ENCODE data around the gene SPSB3. TPM values are rescaled to one million over a fixed set of nuclear protein-coding genes. Genes with fewer than 3 reads are reported as not detected.

SPSB3 gene
- total and polyA plus RNA-seq, 2 of the 4 experiments (the other 2 are of a cell fraction) = 9.1 to 30.8 TPM

DNA sequence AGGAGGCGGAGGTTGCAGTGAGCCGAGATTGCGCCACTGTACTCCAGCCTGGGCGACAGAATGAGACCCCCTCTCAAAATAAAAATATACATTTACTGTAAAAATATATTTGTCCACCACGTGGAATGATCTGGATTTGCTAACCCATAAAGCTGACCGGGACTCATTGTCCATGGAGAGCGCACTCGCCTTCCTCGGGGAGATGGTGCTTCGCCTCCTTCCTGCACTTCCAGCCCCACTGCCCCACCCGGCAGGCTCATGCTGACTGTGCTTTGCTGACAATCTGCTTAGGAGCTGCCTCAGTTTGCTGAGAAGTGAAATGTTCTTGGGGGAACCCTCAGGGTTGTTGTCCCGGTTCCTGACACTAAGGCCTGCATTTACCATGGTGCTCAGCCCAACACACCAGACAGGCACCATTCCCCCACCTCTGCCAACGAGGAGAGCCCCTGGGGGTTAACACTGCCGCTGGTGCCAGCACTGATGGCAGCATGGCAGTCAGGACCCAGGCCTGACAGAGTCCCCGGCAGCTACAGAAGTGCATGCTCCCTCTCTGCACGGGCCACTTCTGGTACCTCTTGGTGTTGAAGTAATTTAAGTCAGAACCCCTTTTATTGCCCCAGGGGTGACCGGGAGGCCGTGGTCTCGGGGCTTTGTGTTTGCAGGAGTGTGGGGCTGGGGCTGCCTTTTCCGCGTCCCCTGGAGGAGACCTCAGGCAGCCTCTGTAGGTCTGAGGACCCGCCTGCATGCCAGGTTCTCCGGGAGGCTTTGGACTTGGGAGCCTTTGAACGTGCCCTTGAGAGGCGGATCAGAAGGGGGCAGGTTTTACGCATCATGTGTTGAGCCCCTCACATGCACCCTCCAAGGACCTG, 2.8 kb upstream of the SPSB3 start:
- no peak overlapping the region for H3K4ac ChIP-seq (ENCODE audit: low read depth, low read length)
- H3K27me3 ChIP-seq (ENCODE audit: control insufficient read depth, insufficient read depth, low read length) = no peaks in the 10 kb centered on the region
- H2BK120ac ChIP-seq (ENCODE audit: low read depth, low read length) = no peak overlapping the region
- no peak overlapping the region for H3K4me3 ChIP-seq (ENCODE audit: insufficient read depth, low read depth, low read length)
- H3K23ac ChIP-seq (ENCODE audit: low read depth, low read length) = no peak overlapping the region
- H2AFZ ChIP-seq (replicated peaks; ENCODE audit: low read length, poor library complexity) = no peak overlapping the region
- no peak overlapping the region for H3K18ac ChIP-seq (ENCODE audit: low read depth, low read length)
- H4K91ac ChIP-seq (ENCODE audit: insufficient read depth, low read depth, low read length) = no peak overlapping the region
- H3K9ac ChIP-seq (ENCODE audit: low read depth, low read length) = no peak overlapping the region
- no peak overlapping the region for H3K4me2 ChIP-seq (ENCODE audit: low read depth, low read length)
- intact Hi-C loops (cut with micrococcal nuclease) = loop anchor here (5.0 kb wide), 1 partner anchor 42 kb away; the partner anchor contains the start of genes FAHD1 and HAGH
- H3K14ac ChIP-seq (replicated peaks; ENCODE audit: low read depth, low read length) = no peak overlapping the region
- CTCF ChIA-PET = no interaction called here
- H3K4me1 ChIP-seq (ENCODE audit: control insufficient read depth, insufficient read depth, low read length) = peaks cover 3% of the 10 kb centered on the region; the same call in 1 of the 2 replicates
- no TSS peak for BruUV-seq (replicated peaks)
- in situ Hi-C loops (cut with MboI; ENCODE audit: low sequenced_read_pairs) = no loop called here
- peaks cover 38% of the 10 kb centered on the region for H4K20me1 ChIP-seq (ENCODE audit: insufficient read depth, low read length)
- TF ChIP-seq SMC3 (IDR thresholded peaks at IDR 0.05; ENCODE audit: low read depth, low read length) (no peak), CEBPB (IDR thresholded peaks at IDR 0.05; ENCODE audit: low read depth, low read length) (no peak)
- 94% methylated on average over 7 of the region's 26 CpGs; no CpG with 5 or more reads in 1 of the 2 experiments for WGBS, 2 experiments (ENCODE audit: extremely low coverage in 2 of 2, insufficient read length in 1 of 2)
- peak overlapping the region; percentile 55 for H2AK9ac ChIP-seq (replicated peaks; ENCODE audit: low read depth, low read length, poor library complexity)
- no peak overlapping the region for H2BK5ac ChIP-seq (ENCODE audit: low read depth, low read length, poor library complexity, severe bottlenecking)
- DNase-seq (no peak), ATAC-seq (ENCODE audit: low read depth) (no peak)
- peaks cover 7% of the 10 kb centered on the region; the same call in 1 of the 2 replicates for H3K9me1 ChIP-seq (ENCODE audit: insufficient read depth, low read length)
- no peak overlapping the region for H2AK5ac ChIP-seq (ENCODE audit: low read depth, low read length)
- H2BK15ac ChIP-seq (ENCODE audit: low read depth, low read length) = no peak overlapping the region
- no peak overlapping the region for H4K5ac ChIP-seq (ENCODE audit: low read depth, low read length)
- H4K8ac ChIP-seq (ENCODE audit: low read depth in 2 of 2, low read length in 2 of 2) = no peak overlapping the region
- H3K56ac ChIP-seq (ENCODE audit: extremely low read depth, insufficient read depth, low read length) = no peak overlapping the region
- dilution Hi-C loops (cut with HindIII; ENCODE audit: low sequenced_read_pairs, unreplicated experiment) = no loop called here
- POLR2A ChIA-PET (ENCODE audit: unreplicated experiment) = no interaction called here
- H3K9me3 ChIP-seq (ENCODE audit: control insufficient read depth, insufficient read depth, low read length) = no peaks in the 10 kb centered on the region
- peaks cover 32% of the 10 kb centered on the region for H3K36me3 ChIP-seq (ENCODE audit: control insufficient read depth, insufficient read depth, low read length)
- peaks cover 17 to 55% of the 10 kb centered on the region in 2 experiments for H3K79me1 ChIP-seq (ENCODE audit: low read depth in 1 of 2, low read length in 2 of 2)
- H2BK20ac ChIP-seq (ENCODE audit: low read depth, low read length) = no peak overlapping the region
- H3K27ac ChIP-seq (ENCODE audit: insufficient read depth, low read length) = no peak overlapping the region

All from IMR-90 (cell line).